Panc1 (cell line): ENCODE measurements around the gene TIA1. TPM values are rescaled to one million over a fixed set of nuclear protein-coding genes. Genes with fewer than 3 reads are reported as not detected.

Experiments
- ATAC-seq: fragments of 200-7000 bp; cut with Tn5 transposase; 2 replicates; pipeline ENCODE4 v1.9.1; 2020; ENCODE audit warnings: mild to moderate bottlenecking, moderate library complexity
- BruUV-seq: library from RNA; stranded (reverse); fragments of 400-500 nt; replicated peaks from 2 replicates; lab custom pipeline; 2021; lab: Mats Ljungman, UMichigan
- CTCF ChIA-PET: fragments of 300-600 bp; sonication (Branson Sonifier 250); formaldehyde crosslinking; loops from one replicate; lab custom pipeline; 2022; ENCODE audit warnings: antibody characterized with exemption; lab: Charles Lee
- POLR2A ChIA-PET: fragments of 300-600 bp; sonication (Branson Sonifier 250); formaldehyde crosslinking; loops from one replicate; lab custom pipeline; 2022; ENCODE audit warnings: antibody characterized with exemption; lab: Charles Lee
- DNase-seq: peaks from one replicate; pipeline ENCODE4 v3.0.0-alpha.2; 2010; ENCODE audit warnings: low read depth, low spot score
- H3K27ac ChIP-seq: 2 replicates; pipeline ENCODE4 v1.5.1; 2011; ENCODE audit warnings: mild to moderate bottlenecking, low read length, inconsistent platforms
- H3K27me3 ChIP-seq: fragments of 200-500 bp; sonication (Bioruptor generic); 2 replicates; pipeline ENCODE4 v1.6.0; 2014; ENCODE audit warnings: low read length, inconsistent platforms; ENCODE audit not compliant: control insufficient read depth, insufficient read depth
- H3K36me3 ChIP-seq: fragments of 200-500 bp; sonication (Bioruptor generic); 2 replicates; pipeline ENCODE4 v1.5.1; 2014; ENCODE audit warnings: inconsistent platforms, mild to moderate bottlenecking, low read length, moderate library complexity; ENCODE audit not compliant: control insufficient read depth, insufficient read depth
- H3K4me1 ChIP-seq: 2 replicates; pipeline ENCODE4 v1.5.1; 2011; ENCODE audit warnings: inconsistent platforms, mild to moderate bottlenecking, low read length, moderate library complexity; ENCODE audit not compliant: control insufficient read depth, insufficient read depth
- H3K4me3 ChIP-seq, 2 experiments: 2 replicates each; pipeline ENCODE4 v1.5.1; 2011 to 2012; ENCODE audit warnings: low read depth in 2 of 2, low read length in 2 of 2, mild to moderate bottlenecking in 2 of 2, inconsistent platforms in 1 of 2, moderate library complexity in 1 of 2
- H3K9me3 ChIP-seq: fragments of 200-500 bp; sonication (Bioruptor generic); 2 replicates; pipeline ENCODE4 v1.5.1; 2014; ENCODE audit warnings: low read depth, mild to moderate bottlenecking, inconsistent platforms, low read length, moderate library complexity; ENCODE audit not compliant: control insufficient read depth, insufficient read depth
- CTCF ChIP-seq: fragments of 450-650 bp; IDR thresholded peaks from 2 replicates; pipeline ENCODE4 v1.5.1; 2017; ENCODE audit warnings: mild to moderate bottlenecking
- POLR2AphosphoS5 ChIP-seq: IDR thresholded peaks from 2 replicates; pipeline ENCODE4 v1.6.1; 2012; ENCODE audit warnings: mild to moderate bottlenecking, low read depth, low read length, moderate library complexity
- REST ChIP-seq, 2 experiments: IDR thresholded peaks; 2 replicates each; pipeline ENCODE4 v1.6.1; 2011 to 2012; ENCODE audit warnings: low read depth in 2 of 2, control low read depth in 1 of 2, low read length in 1 of 2, mild to moderate bottlenecking in 1 of 2, moderate library complexity in 1 of 2; ENCODE audit not compliant: insufficient read depth in 1 of 2
- SIN3A ChIP-seq: IDR thresholded peaks from 2 replicates; pipeline ENCODE4 v1.6.1; 2012; ENCODE audit warnings: low read depth, mild to moderate bottlenecking, low read length, moderate library complexity, borderline replicate concordance; ENCODE audit not compliant: insufficient read depth
- TCF7L2 ChIP-seq: IDR thresholded peaks from 2 replicates; pipeline ENCODE4 v1.6.1; 2011; ENCODE audit warnings: mild to moderate bottlenecking, low read depth, low read length, inconsistent platforms
- in situ Hi-C: cut with HindIII; loops from 2 replicates; pipeline ENCODE4 v1.10.0; 2016; ENCODE audit warnings: low sequenced_read_pairs, low pct_unique_long_range_greater_than_20kb
- intact Hi-C: fragments of 100-400 bp; cut with micrococcal nuclease; formaldehyde crosslinking; loops from one replicate; pipeline ENCODE4 v1.10.0; 2022; ENCODE audit not compliant: unreplicated experiment
- total RNA-seq: library from RNA; stranded (reverse); gene quantifications from one replicate; pipeline ENCODE4 v1.2.1, GENCODE V29; 2021; ENCODE audit not compliant: unreplicated experiment

Gene TIA1
- total RNA-seq, 1 experiment from 2014 or later: 113 TPM

GRCh38 chr2:70283500-70284191 is 35.2 kb upstream of the TIA1 start:
- in situ Hi-C loops: no loop called here
- CTCF ChIA-PET: no interaction called here
- intact Hi-C loops: no loop called here
- Histone ChIP-seq H3K27ac (no peak overlapping the region), H3K27me3 (no peaks in the 10 kb centered on the region), H3K4me1 (no peaks in the 10 kb centered on the region), H3K9me3 (no peaks in the 10 kb centered on the region), H3K4me3 (no peak overlapping the region), H3K36me3 (peaks cover 49% of the 10 kb centered on the region)
- BruUV-seq: no TSS peak
- no peak for DNase-seq
- no peak for TF ChIP-seq CTCF
- TF ChIP-seq SIN3A: no peak
- TF ChIP-seq REST (IDR thresholded peaks at IDR 0.05; ENCODE audit: insufficient read depth in 1 of 2, low read depth in 2 of 2, low read length in 1 of 2): no peak
- TF ChIP-seq TCF7L2: no peak
- TF ChIP-seq POLR2AphosphoS5: no peak
- ATAC-seq: no peak; the same call in 1 of the 2 replicates
- POLR2A ChIA-PET: interaction anchor here (0.7 kb wide), 2 partner anchors 10 to 27 kb away, joined by 12 to 24 read pairs; partner anchors contain the start of gene SNRPG

- ChIA-PET POLR2A (no interaction called here), CTCF (no interaction called here)
- TF ChIP-seq TCF7L2 (no peak), POLR2AphosphoS5 (no peak), REST (IDR thresholded peaks at IDR 0.05; ENCODE audit: insufficient read depth in 1 of 2, low read depth in 2 of 2, low read length in 1 of 2) (no peak), SIN3A (no peak), CTCF (no peak)
- Histone ChIP-seq H3K4me1 (no peaks in the 10 kb centered on the region), H3K27ac (no peak overlapping the region), H3K27me3 (no peaks in the 10 kb centered on the region), H3K36me3 (peaks cover 38% of the 10 kb centered on the region), H3K4me3 (no peak overlapping the region), H3K9me3 (no peaks in the 10 kb centered on the region)
- intact Hi-C loops (no loop called here), in situ Hi-C loops (no loop called here)
- no TSS peak for BruUV-seq
- ATAC-seq (no peak), DNase-seq (no peak)
These were observed 34.0 kb upstream of the TIA1 start for GRCh38 chr2:70282439-70282838.
